CD4-positive, alpha-beta T cell treated with Interleukin-12 subunit alpha and Interleukin-12 subunit beta, for 1 hour (primary cell): ENCODE results near the gene PIAS1.
A peak's percentile ranks its signal among the peaks of the same experiment; 100 is the strongest.
"Not testable (repeated sequence)": the region's sequence is repeated elsewhere in the genome, so short reads cannot be mapped to it uniquely, and the experiment has no call there.

ENCODE experiments used
- DNase-seq: peaks from one replicate; pipeline ENCODE4 v3.0.0-alpha.2; 2020

PIAS1 gene

DNA sequence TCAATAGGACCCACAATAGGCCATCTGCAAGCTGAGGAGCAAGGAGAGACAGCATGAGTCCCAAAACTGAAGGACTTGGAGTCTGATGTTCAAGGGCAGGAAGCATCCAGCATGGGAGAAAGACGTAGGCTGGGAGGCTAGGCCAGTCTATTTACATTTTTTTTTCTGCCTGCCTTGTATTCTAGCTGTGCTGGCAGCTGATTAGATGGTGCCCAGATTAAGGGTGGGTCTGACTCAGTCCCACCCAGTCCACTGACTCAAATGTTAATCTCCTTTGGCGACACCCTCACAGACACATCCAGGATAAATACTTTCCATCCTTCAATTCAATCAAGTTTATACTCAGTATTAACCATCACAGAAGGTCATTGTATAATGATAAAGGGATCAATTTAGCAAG lies 15.9 kb upstream of the PIAS1 start:
- no peak for DNase-seq

DNA sequence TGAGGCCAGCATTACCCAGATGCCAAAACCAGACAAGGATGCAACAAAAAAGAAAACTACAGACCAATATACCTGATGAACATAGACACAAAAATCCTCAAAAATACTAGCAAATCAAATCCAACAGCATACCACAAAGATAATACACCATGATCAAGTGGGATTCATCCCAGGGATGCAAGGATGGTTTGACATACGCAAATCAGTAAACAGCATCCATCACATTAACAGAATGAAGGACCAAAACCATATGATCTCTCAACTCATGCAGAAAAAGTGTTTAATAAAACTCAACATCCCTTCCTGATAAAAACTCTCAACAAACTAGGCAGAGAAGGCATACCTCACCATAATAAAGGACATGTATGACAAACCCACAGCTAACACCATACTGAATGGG lies 14.0 kb upstream of the PIAS1 start:
- no peak for DNase-seq

DNA sequence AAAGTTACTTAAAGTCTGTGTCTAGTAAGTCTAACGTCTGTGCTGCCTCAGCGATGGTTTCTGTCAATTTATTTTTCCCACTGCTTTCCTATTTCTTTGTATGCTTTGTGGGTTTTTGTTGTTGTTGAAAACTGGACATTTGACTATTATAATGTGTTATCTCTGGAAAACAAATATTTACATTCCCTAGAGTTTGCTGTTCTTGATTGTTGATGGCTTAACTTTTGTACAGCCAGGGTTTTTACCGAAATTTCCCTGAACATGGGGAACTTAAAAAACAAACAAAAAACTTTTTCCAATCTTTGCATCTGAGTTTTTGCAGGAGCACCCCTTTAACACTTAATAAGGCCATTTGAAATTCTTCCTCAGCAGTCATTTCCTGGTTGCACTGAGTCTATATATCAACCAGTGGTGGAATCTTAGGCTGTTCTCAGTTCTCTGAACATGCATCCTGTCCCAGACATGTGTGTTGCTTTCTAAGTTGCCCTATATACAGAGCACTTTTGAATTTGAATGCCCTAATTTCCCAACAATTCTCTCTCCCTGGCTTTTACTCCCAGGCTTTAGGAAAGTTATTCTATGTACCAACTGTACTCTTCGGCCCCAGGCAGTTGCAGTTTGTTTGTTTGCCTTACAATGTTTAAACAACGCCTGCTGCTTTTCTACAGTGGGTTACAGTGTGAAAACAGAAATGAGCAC lies 11.8 kb upstream of the PIAS1 start:
- no peak for DNase-seq

- DNase-seq: no peak
Observed at GRCh38 chr15:68042855-68043222, 11.3 kb upstream of the PIAS1 start.

DNA sequence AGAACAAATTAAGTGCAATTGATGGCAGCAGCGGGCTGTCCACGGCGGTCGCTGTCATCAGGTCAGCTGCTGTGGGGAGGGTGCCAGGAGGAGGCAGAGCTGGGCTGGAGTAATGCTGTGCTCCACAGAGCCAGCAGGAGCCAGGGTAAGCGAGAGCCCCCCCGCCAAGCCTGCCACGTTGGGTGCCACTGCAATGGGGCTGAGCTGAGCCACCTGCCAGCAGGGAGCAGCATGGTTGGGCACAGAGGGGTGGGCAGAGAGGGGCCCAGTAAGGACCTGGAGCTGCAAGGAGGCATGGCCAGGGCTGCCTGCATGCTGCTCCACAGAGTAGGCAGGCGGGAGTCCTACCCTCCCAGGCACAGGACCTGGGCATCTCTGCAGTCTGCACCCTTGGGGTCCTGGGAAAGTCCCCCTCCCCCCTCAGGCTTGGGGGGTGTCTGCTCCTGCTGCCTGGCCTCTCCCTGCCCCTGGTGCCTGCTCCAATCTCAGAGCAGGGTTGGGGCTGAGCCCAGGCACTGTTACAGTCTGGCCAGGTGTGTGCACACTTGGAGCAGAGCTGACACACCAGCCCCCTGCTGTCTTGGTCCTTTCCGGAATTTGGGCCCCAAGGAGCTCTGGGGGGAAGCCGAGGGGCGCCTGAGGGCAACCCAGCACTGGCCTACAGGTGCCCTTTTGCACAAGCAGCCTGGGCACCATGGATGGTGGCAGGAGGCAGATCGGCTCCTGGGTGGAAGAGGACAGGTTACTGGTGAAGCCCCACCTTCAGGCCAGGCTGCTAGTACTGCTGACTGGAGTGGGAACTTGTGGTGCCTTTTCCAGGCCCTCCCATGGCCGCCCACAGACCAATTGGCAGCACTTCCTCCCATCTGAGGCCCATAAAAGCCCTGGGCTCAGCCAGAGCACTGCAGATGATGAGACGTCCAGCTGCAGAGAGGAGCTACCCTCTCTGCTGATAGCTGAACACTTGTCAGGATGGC lies 8.5 kb upstream of the PIAS1 start:
- no peak for DNase-seq

DNA sequence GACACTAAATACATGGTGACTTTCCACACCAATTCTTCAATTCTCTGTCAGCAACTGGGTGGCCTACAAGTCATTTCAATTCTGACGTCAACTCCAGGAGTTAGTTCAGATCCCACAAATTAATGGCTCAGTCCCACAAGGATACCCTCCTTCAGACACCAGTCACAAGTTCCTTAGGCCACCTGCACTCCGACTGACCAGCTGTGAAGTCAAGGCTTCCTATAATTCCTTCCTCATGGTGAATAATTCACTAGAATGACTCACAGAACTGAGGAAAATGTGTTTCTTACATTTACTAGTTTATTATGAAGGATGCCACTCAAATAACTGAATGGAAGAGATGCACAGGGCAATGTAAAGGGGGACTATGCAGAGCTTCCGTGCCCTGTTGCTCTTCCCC lies 6.3 kb upstream of the PIAS1 start:
- DNase-seq: no peak

DNA sequence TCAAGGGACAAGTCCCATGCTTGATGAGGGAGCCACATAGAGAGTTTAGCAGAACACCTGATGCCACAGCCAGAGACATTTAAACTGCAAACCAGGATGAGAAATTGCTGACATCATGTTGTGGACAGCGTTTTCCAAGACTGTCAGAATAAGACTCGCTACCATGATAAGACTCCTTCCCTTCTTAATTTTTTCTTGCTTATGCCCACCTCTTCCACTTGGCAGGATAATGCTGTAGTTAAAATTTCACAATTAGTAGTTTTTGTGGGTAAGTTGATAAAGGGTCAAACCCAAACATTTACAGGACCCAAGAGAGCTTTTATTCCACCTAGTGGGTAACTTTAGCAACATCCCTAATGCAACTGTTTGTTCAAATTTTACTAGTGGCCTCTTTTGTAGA lies 3.0 kb upstream of the PIAS1 start:
- no peak for DNase-seq

GRCh38 chr15:68051907-68052306 lies 2.2 kb upstream of the PIAS1 start:
- DNase-seq: no peak

DNA sequence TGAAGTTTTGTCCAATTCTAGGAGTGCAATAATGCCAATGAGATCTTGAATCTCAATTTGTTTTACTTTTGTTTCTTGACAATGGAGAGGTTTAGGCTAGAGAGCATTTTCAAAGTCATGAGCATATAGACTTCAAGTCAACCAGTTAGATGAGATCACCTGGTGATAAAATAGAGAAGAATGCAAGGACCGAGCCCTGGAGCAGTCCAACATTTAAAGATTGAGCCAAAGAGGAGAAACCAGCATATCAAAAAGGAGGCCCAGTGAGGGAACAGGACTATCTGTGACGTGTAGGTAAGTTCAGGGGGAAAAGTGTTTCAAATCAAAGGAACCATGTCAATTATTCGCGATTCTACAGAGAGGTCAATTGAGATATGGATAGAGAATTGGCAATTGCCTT lies 1.7 kb upstream of the PIAS1 start:
- no peak for DNase-seq

- no peak for DNase-seq
Observed at GRCh38 chr15:68053001-68053400, 1.1 kb upstream of the PIAS1 start.

DNA sequence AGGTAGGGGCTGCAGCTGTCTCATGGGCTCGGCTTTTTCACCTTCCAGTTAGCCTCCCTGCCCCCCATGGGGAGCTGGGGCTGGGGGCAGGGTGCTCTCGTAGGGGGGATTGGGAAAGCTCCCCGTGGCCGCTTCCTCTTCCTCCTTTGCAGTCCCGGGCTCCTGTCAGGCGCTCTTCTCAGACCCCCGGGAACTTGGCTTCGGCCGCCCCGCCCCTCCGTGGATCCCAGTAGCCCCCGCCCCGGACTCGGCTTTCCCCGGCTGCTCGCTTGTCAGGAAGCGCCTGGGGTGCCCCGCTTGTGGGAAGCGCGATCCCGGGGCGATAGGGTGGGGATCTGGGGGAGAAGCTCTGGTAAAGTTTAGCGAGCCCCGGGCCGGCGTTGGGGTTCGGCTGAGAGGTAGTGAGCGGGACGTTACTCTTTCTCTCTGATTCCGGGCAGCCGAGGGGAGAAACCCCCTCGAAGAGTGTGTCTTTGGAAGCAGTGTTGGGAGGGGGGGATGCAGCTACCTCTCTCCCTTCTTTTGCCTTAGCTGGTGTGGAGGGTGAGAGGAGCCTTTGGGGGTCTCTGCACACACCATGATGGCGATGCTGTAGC lies 611 bp downstream of the PIAS1 start:
- DNase-seq: peak; percentile 29

GRCh38 chr15:68055224-68055705 lies 1.1 kb downstream of the PIAS1 start:
- peak; percentile 65 for DNase-seq

GRCh38 chr15:68056097-68056865 lies 2.2 kb downstream of the PIAS1 start:
- DNase-seq: peak; percentile 16

DNA sequence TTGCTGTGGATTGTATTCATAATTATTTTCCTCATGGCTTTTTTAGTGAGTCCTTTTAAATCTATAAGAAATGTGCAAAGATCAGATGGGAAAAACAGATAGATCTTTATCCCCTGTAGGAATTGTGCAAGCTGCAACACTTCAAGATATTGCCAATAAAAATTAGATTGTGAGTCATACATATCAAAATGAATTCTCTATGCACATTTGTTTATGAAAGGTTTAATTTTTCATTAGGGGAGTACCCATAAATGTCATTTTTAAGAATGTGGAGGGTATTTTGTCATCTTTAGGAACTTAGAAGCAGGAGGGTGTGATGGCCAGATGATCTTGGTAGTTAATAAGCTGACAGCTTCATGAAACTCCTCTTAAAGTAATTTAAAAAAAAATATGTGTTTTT lies 2.9 kb downstream of the PIAS1 start:
- no peak for DNase-seq

DNA sequence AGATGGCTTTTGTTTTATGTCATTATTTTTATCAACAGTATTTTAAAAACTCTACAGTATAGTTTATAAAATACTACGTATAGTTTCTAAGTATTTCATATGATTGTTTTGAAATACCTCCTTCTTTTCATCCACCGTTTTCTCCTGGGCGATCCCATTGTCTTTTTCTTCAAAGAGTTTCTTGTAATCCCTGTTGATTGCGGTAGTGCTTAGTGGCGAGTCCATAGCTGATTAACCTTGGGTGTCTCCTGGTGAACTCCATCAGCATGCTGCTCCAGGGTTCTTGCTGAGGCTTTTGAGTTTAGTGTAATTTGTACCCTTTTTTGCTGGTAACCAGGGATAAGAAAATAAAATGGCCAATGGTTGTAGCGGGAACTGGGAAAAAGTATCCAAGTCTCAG lies 3.6 kb downstream of the PIAS1 start:
- DNase-seq: no peak

GRCh38 chr15:68058970-68059369 lies 4.9 kb downstream of the PIAS1 start:
- DNase-seq: not testable (repeated sequence)

DNA sequence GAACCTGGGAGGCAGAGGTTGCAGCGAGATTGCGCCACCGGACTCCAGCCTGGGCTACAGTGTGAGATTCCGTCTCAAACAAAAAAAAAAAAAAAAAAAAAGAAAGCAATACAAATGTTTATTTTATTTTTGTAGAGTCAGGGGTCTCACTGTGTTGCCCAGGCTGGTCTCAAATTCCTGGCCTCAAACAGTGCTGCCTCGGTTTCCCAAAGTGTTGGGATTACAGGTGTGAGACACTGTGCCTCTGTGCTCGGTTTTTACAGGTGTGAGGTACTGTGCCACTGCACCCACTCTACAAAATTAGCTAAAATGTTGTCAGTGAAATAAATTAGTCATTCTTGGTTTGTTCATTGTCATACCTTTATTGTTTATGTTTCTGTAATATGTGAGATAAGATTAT lies 5.5 kb downstream of the PIAS1 start:
- no peak for DNase-seq

GRCh38 chr15:68061171-68061570 lies 7.1 kb downstream of the PIAS1 start:
- no peak for DNase-seq

GRCh38 chr15:68061602-68062001 lies 7.5 kb downstream of the PIAS1 start:
- DNase-seq: no peak

- DNase-seq: no peak
Observed at GRCh38 chr15:68062214-68062613, 8.1 kb downstream of the PIAS1 start.

DNA sequence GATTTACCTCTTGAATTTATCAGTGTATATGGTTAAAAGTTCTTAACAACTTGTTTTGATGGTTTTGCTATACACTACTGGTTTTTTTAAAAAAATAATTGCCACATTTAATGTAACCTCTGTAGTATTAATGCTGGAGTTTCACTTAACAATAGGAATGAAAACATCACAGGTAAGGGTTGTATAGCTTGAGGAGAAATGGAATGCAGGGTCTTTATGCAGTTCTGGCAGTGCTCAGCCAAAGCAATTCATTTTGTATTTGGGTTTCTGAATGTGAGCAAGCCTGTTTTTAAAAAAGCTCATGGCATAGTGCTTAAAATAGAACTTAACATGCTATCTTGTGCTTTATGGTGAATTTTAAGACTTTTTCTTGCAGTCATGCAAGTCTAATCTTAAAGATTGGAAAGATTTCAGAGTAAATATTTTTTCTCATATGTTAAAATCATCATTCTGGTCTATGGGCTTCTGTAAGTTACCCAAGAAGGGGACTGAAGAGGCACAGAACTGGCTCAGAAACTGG lies 8.9 kb downstream of the PIAS1 start:
- DNase-seq: no peak

DNA sequence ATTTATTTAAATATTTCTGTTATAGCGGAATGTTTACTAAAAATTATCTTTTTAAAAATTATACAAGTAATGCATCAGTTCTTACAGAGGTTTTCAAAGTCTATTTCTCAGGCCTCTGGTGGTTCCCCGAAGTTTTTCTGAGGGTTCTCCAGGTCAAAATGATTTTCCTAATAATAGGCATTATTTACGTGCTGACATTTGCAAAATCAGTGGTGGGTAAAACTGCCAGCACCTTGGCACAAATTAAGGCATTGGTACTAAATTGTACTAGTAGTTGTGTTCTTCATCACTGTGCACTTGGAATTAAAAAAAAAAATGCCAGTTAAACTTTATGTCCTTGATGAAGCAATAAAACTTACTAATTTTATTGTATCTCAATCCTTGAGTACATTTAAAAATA lies 9.5 kb downstream of the PIAS1 start:
- DNase-seq: no peak
